ENCODE measurements around the gene SIX1.

The SIX1 gene

GRCh38 chr14:60628892-60629291 is 20.4 kb downstream of the SIX1 start:
- TF ChIP-seq L3MBTL2 (conservative IDR thresholded peaks at IDR 0.05) (no peak), CTBP1 (IDR thresholded peaks at IDR 0.05; ENCODE audit: borderline replicate concordance) (no peak), PKNOX1 (IDR thresholded peaks at IDR 0.05) (no peak), ELF4 (IDR thresholded peaks at IDR 0.05) (no peak), ARNT (IDR thresholded peaks at IDR 0.05) (no peak), SP1 (IDR thresholded peaks at IDR 0.05) (no peak), NFRKB (IDR thresholded peaks at IDR 0.05) (no peak), BHLHE40 (IDR thresholded peaks at IDR 0.05; ENCODE audit: borderline replicate concordance) (no peak), FOXK2 (IDR thresholded peaks at IDR 0.05) (no peak), TARDBP (IDR thresholded peaks at IDR 0.05) (no peak), SUZ12 (IDR thresholded peaks at IDR 0.05) (no peak), ZNF384 (IDR thresholded peaks at IDR 0.05) (no peak), FOXA1 (IDR thresholded peaks at IDR 0.05) (no peak), FOXM1 (IDR thresholded peaks at IDR 0.05; ENCODE audit: borderline replicate concordance) (no peak), LEF1 (IDR thresholded peaks at IDR 0.05; ENCODE audit: borderline replicate concordance) (no peak), HDGF (IDR thresholded peaks at IDR 0.05; ENCODE audit: borderline replicate concordance) (no peak)
- POLR2A ChIA-PET, result interaction anchor here (0.5 kb wide), 1 partner anchor 20 kb away, joined by 4 read pairs; no protein-coding TSS in a partner anchor
- DNase-seq (ENCODE audit: extremely low spot score), result no peak
- CTCF ChIA-PET, result no interaction called here

GRCh38 chr14:60622917-60623257 is 26.4 kb downstream of the SIX1 start:
- DNase-seq (ENCODE audit: extremely low spot score), result no peak
- CTCF ChIA-PET, result no interaction called here

GRCh38 chr14:60622210-60622916 is 26.9 kb downstream of the SIX1 start:
- no peak for DNase-seq (ENCODE audit: extremely low spot score)
- TF ChIP-seq SUZ12 (IDR thresholded peaks at IDR 0.05), result no peak
- no peak for TF ChIP-seq L3MBTL2 (conservative IDR thresholded peaks at IDR 0.05)
- TF ChIP-seq HDGF (IDR thresholded peaks at IDR 0.05; ENCODE audit: borderline replicate concordance), result no peak
- TF ChIP-seq FOXA1 (IDR thresholded peaks at IDR 0.05), result no peak
- no peak for TF ChIP-seq ELF4 (IDR thresholded peaks at IDR 0.05)
- no peak for TF ChIP-seq CTBP1 (IDR thresholded peaks at IDR 0.05; ENCODE audit: borderline replicate concordance)
- no peak for TF ChIP-seq SP1 (IDR thresholded peaks at IDR 0.05)
- no peak for TF ChIP-seq PKNOX1 (IDR thresholded peaks at IDR 0.05)
- no peak for TF ChIP-seq BHLHE40 (IDR thresholded peaks at IDR 0.05; ENCODE audit: borderline replicate concordance)
- no peak for TF ChIP-seq TARDBP (IDR thresholded peaks at IDR 0.05)
- TF ChIP-seq ARNT (IDR thresholded peaks at IDR 0.05), result no peak
- no peak for TF ChIP-seq FOXM1 (IDR thresholded peaks at IDR 0.05; ENCODE audit: borderline replicate concordance)
- TF ChIP-seq NFRKB (IDR thresholded peaks at IDR 0.05), result no peak
- no peak for TF ChIP-seq LEF1 (IDR thresholded peaks at IDR 0.05; ENCODE audit: borderline replicate concordance)
- no peak for TF ChIP-seq ZNF384 (IDR thresholded peaks at IDR 0.05)
- TF ChIP-seq FOXK2 (IDR thresholded peaks at IDR 0.05), result no peak
- ChIA-PET POLR2A (no interaction called here), CTCF (no interaction called here)

More at GRCh38 chr14:60622917-60623257, 26.4 kb downstream of the SIX1 start:
- POLR2A ChIA-PET, result no interaction called here
- no peak for TF ChIP-seq FOXK2 (IDR thresholded peaks at IDR 0.05)
- no peak for TF ChIP-seq BHLHE40 (IDR thresholded peaks at IDR 0.05; ENCODE audit: borderline replicate concordance)
- no peak for TF ChIP-seq FOXM1 (IDR thresholded peaks at IDR 0.05; ENCODE audit: borderline replicate concordance)
- no peak for TF ChIP-seq L3MBTL2 (conservative IDR thresholded peaks at IDR 0.05)
- TF ChIP-seq SUZ12 (IDR thresholded peaks at IDR 0.05), result no peak
- TF ChIP-seq TARDBP (IDR thresholded peaks at IDR 0.05), result no peak
- no peak for TF ChIP-seq PKNOX1 (IDR thresholded peaks at IDR 0.05)
- TF ChIP-seq LEF1 (IDR thresholded peaks at IDR 0.05; ENCODE audit: borderline replicate concordance), result no peak
- TF ChIP-seq ELF4 (IDR thresholded peaks at IDR 0.05), result no peak
- TF ChIP-seq ARNT (IDR thresholded peaks at IDR 0.05), result no peak
- TF ChIP-seq CTBP1 (IDR thresholded peaks at IDR 0.05; ENCODE audit: borderline replicate concordance), result no peak
- TF ChIP-seq FOXA1 (IDR thresholded peaks at IDR 0.05), result no peak
- TF ChIP-seq ZNF384 (IDR thresholded peaks at IDR 0.05), result no peak
- no peak for TF ChIP-seq SP1 (IDR thresholded peaks at IDR 0.05)
- no peak for TF ChIP-seq HDGF (IDR thresholded peaks at IDR 0.05; ENCODE audit: borderline replicate concordance)
- no peak for TF ChIP-seq NFRKB (IDR thresholded peaks at IDR 0.05)

GRCh38 chr14:60621386-60621785 is 27.9 kb downstream of the SIX1 start:
- ChIA-PET POLR2A (no interaction called here), CTCF (no interaction called here)
- no peak for DNase-seq (ENCODE audit: extremely low spot score)

More at GRCh38 chr14:60621386-60621785, 27.9 kb downstream of the SIX1 start:
- no peak for TF ChIP-seq SP1 (IDR thresholded peaks at IDR 0.05)
- TF ChIP-seq FOXK2 (IDR thresholded peaks at IDR 0.05), result no peak
- TF ChIP-seq NFRKB (IDR thresholded peaks at IDR 0.05), result no peak
- no peak for TF ChIP-seq FOXA1 (IDR thresholded peaks at IDR 0.05)
- TF ChIP-seq ARNT (IDR thresholded peaks at IDR 0.05), result no peak
- TF ChIP-seq PKNOX1 (IDR thresholded peaks at IDR 0.05), result no peak
- TF ChIP-seq HDGF (IDR thresholded peaks at IDR 0.05; ENCODE audit: borderline replicate concordance), result no peak
- TF ChIP-seq LEF1 (IDR thresholded peaks at IDR 0.05; ENCODE audit: borderline replicate concordance), result no peak
- no peak for TF ChIP-seq SUZ12 (IDR thresholded peaks at IDR 0.05)
- no peak for TF ChIP-seq FOXM1 (IDR thresholded peaks at IDR 0.05; ENCODE audit: borderline replicate concordance)
- TF ChIP-seq TARDBP (IDR thresholded peaks at IDR 0.05), result no peak
- TF ChIP-seq ELF4 (IDR thresholded peaks at IDR 0.05), result no peak
- TF ChIP-seq BHLHE40 (IDR thresholded peaks at IDR 0.05; ENCODE audit: borderline replicate concordance), result no peak
